Spleen (tissue), 7 donors: ENCODE results near the gene ITPKB.

Source experiments
- CTCF ChIP-seq, 11 experiments: fragments of 200-600 bp in 7 of 11; fragments of 450-650 bp in 4 of 11; sonication (generic) in 4 of 11; IDR thresholded peaks in 8 of 11; conservative IDR thresholded peaks in 3 of 11; 1 replicate in 7 of 11; 2 replicates in 4 of 11; pipeline versions ENCODE4 v1.4.0 to v1.8.0; 2016 to 2021; ENCODE audit warnings: antibody characterized with exemption in 11 of 11, inconsistent platforms in 4 of 11, mild to moderate bottlenecking in 1 of 11
- POLR2AphosphoS5 ChIP-seq, 3 donors: sonication (generic); formaldehyde crosslinking; IDR thresholded peaks; one replicate each; pipeline ENCODE4 v1.5.1; 2017; ENCODE audit warnings: antibody characterized with exemption in 3 of 3
- donor health status: DM: no; HTN: no; CAD: no; lungs with moderate emphysema.
- donor health status: DM: no; HTN: no; CAD: no.
- donor health status: DM: no; HTN: no; CAD: no.

DNA sequence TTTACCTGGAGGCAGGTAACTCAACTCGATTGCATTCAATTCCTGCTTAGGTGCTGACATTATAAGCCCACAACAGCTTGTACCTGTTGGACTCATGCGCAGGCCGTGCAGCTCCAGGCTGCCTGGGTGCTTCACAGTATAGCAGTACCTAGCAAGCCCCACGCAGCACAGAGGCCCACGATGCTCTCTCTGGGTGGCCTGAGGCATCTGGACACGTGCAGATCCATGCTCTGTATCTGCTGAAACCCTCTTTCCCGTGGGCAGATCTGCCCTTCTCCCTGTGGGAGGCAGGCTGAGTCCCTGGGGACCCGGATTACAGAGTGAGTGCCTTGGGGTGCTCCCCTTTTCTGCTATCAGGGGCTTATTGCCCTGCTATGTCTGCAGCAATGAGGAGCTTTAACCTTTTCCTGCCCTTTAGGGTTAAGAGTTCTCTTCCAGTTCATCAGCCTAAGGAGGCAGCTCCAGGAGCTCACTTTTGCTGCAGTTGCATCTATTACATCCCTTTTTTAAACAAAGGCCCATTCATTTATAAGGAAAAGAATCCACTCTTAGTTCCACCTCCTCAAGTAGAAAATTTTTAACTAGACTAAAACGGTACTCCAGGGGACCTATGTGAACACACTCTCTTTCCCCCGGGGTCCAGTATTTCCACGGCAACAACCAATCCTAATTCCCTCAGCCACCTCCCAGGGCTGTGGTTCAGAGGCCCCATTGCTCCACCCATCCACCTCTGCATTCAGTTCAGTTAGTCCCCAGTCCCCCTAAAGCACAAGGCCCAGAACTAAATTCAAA is 19.3 kb downstream of the ITPKB start:
- TF ChIP-seq CTCF (IDR thresholded peaks at IDR 0.05 in 8 of 11, conservative IDR thresholded peaks at IDR 0.05 in 3 of 11) (no peak), POLR2AphosphoS5 (IDR thresholded peaks at IDR 0.05) (no peak)
